Measurements from ENCODE around the gene TRAM2. TPM values are rescaled to one million over a fixed set of nuclear protein-coding genes. Genes with fewer than 3 reads are reported as not detected.
A peak's percentile ranks its signal among the peaks of the same experiment; 100 is the strongest.

The TRAM2 gene
- total and polyA plus RNA-seq, 2 of the 13 experiments (the other 11 are each of a cell fraction or from before 2014, with no cell fraction given): 49.1 to 72.5 TPM

DNA sequence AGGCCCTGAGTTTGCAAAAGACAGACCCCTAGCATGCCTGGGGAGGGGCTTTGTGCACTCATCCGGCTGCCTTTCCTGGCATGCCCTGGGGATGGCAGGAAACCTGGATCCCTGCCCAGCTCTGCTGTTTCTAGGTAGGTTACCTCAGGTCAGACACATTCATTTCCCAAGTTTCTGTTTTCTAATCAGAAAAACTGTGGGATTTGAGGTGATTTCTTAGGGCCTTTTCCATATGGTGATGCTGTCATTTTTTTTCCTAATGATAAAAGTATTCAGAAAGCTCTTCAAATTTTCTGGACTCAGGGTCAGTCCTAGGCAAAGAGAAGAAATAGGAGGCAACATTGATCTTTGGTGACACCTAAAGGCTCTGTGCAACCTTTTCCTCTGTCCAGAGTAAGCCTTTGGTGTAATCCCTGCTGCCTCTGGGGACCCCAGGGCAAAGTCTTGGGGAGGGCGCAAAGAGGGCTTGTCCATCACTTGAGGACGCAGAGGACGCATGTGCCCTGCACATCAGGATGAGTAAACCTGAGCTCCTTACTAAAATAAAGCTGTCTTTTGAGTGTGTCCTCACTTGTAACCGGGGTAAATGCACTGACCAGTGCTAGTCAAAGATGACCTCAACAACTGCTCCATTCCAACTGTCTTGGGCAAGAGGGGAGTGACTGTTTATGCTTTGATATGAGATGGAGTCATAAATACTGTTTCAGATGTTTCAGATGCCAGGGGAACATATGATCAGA is 13.5 kb upstream of the TRAM2 start:
- Histone ChIP-seq H3K4me3 (replicated peaks in 1 of 3; ENCODE audit: insufficient read depth in 1 of 3, low read depth in 2 of 3, low read length in 3 of 3) (peak overlapping the region in 1 of 3 experiments; percentile 33; a peak in 2 of 6 replicates), H3K4me2 (ENCODE audit: low read depth, low read length) (peak overlapping the region; percentile 76), H2AFZ (ENCODE audit: low read length) (no peak overlapping the region), H4K20me1 (ENCODE audit: insufficient read depth, low read length) (no peaks in the 10 kb centered on the region), H3K9ac (ENCODE audit: insufficient read depth, low read depth, low read length) (peak overlapping the region; percentile 35; the same call in 1 of the 2 replicates), H3K9me3 (ENCODE audit: low read length) (no peaks in the 10 kb centered on the region), H3K79me2 (ENCODE audit: insufficient read depth, low read length) (no peaks in the 10 kb centered on the region), H3K36me3 (replicated peaks in 1 of 2; ENCODE audit: control insufficient read depth in 1 of 2, insufficient read depth in 2 of 2, low read length in 2 of 2) (no peaks in the 10 kb centered on the region), H3K27me3 (ENCODE audit: control insufficient read depth in 1 of 2, insufficient read depth in 2 of 2, low read length in 2 of 2) (no peaks in the 10 kb centered on the region), H3K27ac (ENCODE audit: extremely low read length, insufficient read depth, low read length) (peak overlapping the region; percentile 93), H3K4me1 (ENCODE audit: insufficient read depth, low read length) (peaks cover 71% of the 10 kb centered on the region)
- POLR2A ChIA-PET: interaction anchor here (0.7 to 4.0 kb wide), 11 partner anchors 8 to 174 kb away, joined by 3 to 77 read pairs (median 5); partner anchors contain the start of genes EFHC1 and TRAM2
- in situ Hi-C loops (cut with HindIII; ENCODE audit: extremely low pct_ligation_motif_present, low pct_unique_long_range_greater_than_20kb): no loop called here
- intact Hi-C loops (cut with micrococcal nuclease; ENCODE audit: unreplicated experiment): loop anchor here (2.0 kb wide), 1 partner anchor 46 kb away; no protein-coding TSS in a partner anchor
- CTCF ChIA-PET (ENCODE audit: low intra/inter-chr PET ratio, low total read pairs): interaction anchor here (1.5 to 1.9 kb wide), 3 partner anchors 14 to 174 kb away, joined by 8 to 16 read pairs (median 8); partner anchors contain the start of gene TRAM2
- WGBS (ENCODE audit: low lambda C conversion rate): 18% methylated on average over 5 of the region's 5 CpGs
- DNase-seq (ENCODE audit: low spot score): peak; percentile 77
- BruUV-seq (replicated peaks): no TSS peak
- peak; percentile 62 for ATAC-seq
- FAIRE-seq: peak; percentile 55
- TF ChIP-seq, protein P1, sequence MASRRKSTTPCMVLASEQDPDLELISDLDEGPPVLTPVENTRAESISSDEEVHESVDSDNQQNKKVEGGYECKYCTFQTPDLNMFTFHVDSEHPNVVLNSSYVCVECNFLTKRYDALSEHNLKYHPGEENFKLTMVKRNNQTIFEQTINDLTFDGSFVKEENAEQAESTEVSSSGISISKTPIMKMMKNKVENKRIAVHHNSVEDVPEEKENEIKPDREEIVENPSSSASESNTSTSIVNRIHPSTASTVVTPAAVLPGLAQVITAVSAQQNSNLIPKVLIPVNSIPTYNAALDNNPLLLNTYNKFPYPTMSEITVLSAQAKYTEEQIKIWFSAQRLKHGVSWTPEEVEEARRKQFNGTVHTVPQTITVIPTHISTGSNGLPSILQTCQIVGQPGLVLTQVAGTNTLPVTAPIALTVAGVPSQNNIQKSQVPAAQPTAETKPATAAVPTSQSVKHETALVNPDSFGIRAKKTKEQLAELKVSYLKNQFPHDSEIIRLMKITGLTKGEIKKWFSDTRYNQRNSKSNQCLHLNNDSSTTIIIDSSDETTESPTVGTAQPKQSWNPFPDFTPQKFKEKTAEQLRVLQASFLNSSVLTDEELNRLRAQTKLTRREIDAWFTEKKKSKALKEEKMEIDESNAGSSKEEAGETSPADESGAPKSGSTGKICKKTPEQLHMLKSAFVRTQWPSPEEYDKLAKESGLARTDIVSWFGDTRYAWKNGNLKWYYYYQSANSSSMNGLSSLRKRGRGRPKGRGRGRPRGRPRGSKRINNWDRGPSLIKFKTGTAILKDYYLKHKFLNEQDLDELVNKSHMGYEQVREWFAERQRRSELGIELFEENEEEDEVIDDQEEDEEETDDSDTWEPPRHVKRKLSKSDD (CRISPR knock-in tag; IDR thresholded peaks at IDR 0.05; ENCODE audit: low read depth): 0 out of 2 replicates have a peak, but pooled peaks have one; percentile 11
- peak; percentile 38; the same call in 1 of the 2 replicates for TF ChIP-seq KDM5A (IDR thresholded peaks at IDR 0.05; ENCODE audit: borderline replicate concordance, low read length)
- TF ChIP-seq KLF16 (CRISPR knock-in tag; IDR thresholded peaks at IDR 0.05): peak in 1 of 2 experiments; percentile 26; a peak in 1 of 4 replicates
- no peak for TF ChIP-seq TAF1 (CRISPR knock-in tag; IDR thresholded peaks at IDR 0.05)
- TF ChIP-seq ZNF619 (CRISPR knock-in tag; IDR thresholded peaks at IDR 0.05): 0 out of 2 replicates have a peak, but pooled peaks have one; percentile 46
- TF ChIP-seq, protein P2, sequence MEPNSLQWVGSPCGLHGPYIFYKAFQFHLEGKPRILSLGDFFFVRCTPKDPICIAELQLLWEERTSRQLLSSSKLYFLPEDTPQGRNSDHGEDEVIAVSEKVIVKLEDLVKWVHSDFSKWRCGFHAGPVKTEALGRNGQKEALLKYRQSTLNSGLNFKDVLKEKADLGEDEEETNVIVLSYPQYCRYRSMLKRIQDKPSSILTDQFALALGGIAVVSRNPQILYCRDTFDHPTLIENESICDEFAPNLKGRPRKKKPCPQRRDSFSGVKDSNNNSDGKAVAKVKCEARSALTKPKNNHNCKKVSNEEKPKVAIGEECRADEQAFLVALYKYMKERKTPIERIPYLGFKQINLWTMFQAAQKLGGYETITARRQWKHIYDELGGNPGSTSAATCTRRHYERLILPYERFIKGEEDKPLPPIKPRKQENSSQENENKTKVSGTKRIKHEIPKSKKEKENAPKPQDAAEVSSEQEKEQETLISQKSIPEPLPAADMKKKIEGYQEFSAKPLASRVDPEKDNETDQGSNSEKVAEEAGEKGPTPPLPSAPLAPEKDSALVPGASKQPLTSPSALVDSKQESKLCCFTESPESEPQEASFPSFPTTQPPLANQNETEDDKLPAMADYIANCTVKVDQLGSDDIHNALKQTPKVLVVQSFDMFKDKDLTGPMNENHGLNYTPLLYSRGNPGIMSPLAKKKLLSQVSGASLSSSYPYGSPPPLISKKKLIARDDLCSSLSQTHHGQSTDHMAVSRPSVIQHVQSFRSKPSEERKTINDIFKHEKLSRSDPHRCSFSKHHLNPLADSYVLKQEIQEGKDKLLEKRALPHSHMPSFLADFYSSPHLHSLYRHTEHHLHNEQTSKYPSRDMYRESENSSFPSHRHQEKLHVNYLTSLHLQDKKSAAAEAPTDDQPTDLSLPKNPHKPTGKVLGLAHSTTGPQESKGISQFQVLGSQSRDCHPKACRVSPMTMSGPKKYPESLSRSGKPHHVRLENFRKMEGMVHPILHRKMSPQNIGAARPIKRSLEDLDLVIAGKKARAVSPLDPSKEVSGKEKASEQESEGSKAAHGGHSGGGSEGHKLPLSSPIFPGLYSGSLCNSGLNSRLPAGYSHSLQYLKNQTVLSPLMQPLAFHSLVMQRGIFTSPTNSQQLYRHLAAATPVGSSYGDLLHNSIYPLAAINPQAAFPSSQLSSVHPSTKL (CRISPR knock-in tag; IDR thresholded peaks at IDR 0.05): peak; percentile 31; the same call in 1 of the 2 replicates
- TF ChIP-seq, protein P3, sequence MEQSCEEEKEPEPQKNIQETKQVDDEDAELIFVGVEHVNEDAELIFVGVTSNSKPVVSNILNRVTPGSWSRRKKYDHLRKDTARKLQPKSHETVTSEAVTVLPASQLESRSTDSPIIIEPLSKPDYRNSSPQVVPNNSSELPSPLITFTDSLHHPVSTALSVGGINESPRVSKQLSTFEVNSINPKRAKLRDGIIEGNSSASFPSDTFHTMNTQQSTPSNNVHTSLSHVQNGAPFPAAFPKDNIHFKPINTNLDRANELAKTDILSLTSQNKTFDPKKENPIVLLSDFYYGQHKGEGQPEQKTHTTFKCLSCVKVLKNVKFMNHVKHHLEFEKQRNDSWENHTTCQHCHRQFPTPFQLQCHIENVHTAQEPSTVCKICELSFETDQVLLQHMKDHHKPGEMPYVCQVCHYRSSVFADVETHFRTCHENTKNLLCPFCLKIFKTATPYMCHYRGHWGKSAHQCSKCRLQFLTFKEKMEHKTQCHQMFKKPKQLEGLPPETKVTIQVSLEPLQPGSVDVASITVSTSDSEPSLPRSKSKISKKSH (CRISPR knock-in tag; IDR thresholded peaks at IDR 0.05; ENCODE audit: borderline replicate concordance): no peak
- peak; percentile 25; the same call in 1 of the 2 replicates for TF ChIP-seq SIX1 (CRISPR knock-in tag; IDR thresholded peaks at IDR 0.05; ENCODE audit: borderline replicate concordance)
- peak; percentile 28; the same call in 1 of the 2 replicates for TF ChIP-seq ZNF792 (CRISPR knock-in tag; IDR thresholded peaks at IDR 0.05)
- TF ChIP-seq, protein P4, sequence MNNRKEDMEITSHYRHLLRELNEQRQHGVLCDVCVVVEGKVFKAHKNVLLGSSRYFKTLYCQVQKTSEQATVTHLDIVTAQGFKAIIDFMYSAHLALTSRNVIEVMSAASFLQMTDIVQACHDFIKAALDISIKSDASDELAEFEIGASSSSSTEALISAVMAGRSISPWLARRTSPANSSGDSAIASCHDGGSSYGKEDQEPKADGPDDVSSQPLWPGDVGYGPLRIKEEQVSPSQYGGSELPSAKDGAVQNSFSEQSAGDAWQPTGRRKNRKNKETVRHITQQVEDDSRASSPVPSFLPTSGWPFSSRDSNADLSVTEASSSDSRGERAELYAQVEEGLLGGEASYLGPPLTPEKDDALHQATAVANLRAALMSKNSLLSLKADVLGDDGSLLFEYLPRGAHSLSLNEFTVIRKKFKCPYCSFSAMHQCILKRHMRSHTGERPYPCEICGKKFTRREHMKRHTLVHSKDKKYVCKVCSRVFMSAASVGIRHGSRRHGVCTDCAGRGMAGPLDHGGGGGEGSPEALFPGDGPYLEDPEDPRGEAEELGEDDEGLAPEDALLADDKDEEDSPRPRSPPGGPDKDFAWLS (CRISPR knock-in tag; IDR thresholded peaks at IDR 0.05; ENCODE audit: borderline replicate concordance): no peak
- 0 out of 2 replicates have a peak, but pooled peaks have one; percentile 27 for TF ChIP-seq YEATS4 (CRISPR knock-in tag; IDR thresholded peaks at IDR 0.05; ENCODE audit: borderline replicate concordance)
- TF ChIP-seq ZNF652 (CRISPR knock-in tag; IDR thresholded peaks at IDR 0.05; ENCODE audit: borderline replicate concordance, low read depth): peak; percentile 59; the same call in 1 of the 2 replicates

Data from HepG2 (cell line).